Duodenal mucosa (tissue), 2 donors: ENCODE data around the gene GATB.

Experiments
- H3K27ac ChIP-seq: one replicate; pipeline ENCODE4 v1.7.0; 2013; ENCODE audit warnings: low read depth, low read length
- H3K27me3 ChIP-seq, 2 donors: one replicate each; pipeline ENCODE4 v1.7.0; 2013; ENCODE audit warnings: low read length in 2 of 2, control low read depth in 1 of 2; ENCODE audit not compliant: insufficient read depth in 2 of 2, control insufficient read depth in 1 of 2
- H3K36me3 ChIP-seq, 2 donors: one replicate each; pipeline ENCODE4 v1.7.0; 2013; ENCODE audit warnings: low read length in 2 of 2, control low read depth in 1 of 2; ENCODE audit not compliant: insufficient read depth in 2 of 2, control insufficient read depth in 1 of 2
- H3K4me1 ChIP-seq, 2 donors: one replicate each; pipeline ENCODE4 v1.7.0; 2013; ENCODE audit warnings: low read length in 2 of 2, control low read depth in 1 of 2; ENCODE audit not compliant: insufficient read depth in 2 of 2, control insufficient read depth in 1 of 2
- H3K4me3 ChIP-seq, 2 donors: one replicate each; pipeline ENCODE4 v1.7.0; 2013; ENCODE audit warnings: low read length in 2 of 2, low read depth in 1 of 2
- H3K9ac ChIP-seq, 2 donors: one replicate each; pipeline ENCODE4 v1.7.0; 2013; ENCODE audit warnings: low read length in 2 of 2, low read depth in 1 of 2
- H3K9me3 ChIP-seq, 2 donors: one replicate each; pipeline ENCODE4 v1.7.0; 2013; ENCODE audit warnings: low read length in 2 of 2, control low read depth in 1 of 2; ENCODE audit not compliant: control insufficient read depth in 1 of 2

GATB gene

DNA sequence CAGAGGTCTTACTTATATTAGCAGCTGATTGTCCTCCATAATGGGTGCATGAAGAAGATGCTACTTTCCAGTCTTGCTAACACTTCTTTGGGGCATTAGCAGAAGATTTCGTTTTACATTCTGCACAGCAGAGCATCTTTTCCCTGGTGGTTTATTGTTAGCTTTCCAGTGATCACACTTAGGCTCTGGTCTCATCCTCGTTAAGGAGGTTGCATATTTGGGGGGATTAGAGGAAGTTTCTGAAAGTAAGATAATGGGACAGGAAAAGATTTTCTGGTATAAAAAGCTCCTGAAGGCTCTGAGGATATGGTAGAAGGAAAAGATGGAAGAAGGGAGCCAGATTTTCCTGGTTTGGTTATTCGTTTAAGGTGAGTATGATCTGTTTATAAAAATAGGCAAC lies 134.1 kb downstream of the GATB start:
- no peaks in the 10 kb centered on the region for H3K36me3 ChIP-seq

GRCh38 chr4:151626228-151626627 lies 134.6 kb downstream of the GATB start:
- Histone ChIP-seq H3K4me1 (no peaks in the 10 kb centered on the region), H3K4me3 (no peak overlapping the region)

More for the DNA sequence above, 134.1 kb downstream of the GATB start:
- Histone ChIP-seq H3K4me3 (no peak overlapping the region), H3K9ac (no peak overlapping the region), H3K4me1 (no peaks in the 10 kb centered on the region), H3K27ac (no peak overlapping the region), H3K9me3 (no peaks in the 10 kb centered on the region), H3K27me3 (no peaks in the 10 kb centered on the region)

GRCh38 chr4:151624626-151625565 lies 135.9 kb downstream of the GATB start:
- Histone ChIP-seq H3K27me3 (no peaks in the 10 kb centered on the region), H3K4me1 (no peaks in the 10 kb centered on the region), H3K9ac (no peak overlapping the region), H3K27ac (no peak overlapping the region), H3K9me3 (no peaks in the 10 kb centered on the region), H3K4me3 (no peak overlapping the region), H3K36me3 (no peaks in the 10 kb centered on the region)

More at GRCh38 chr4:151626228-151626627, 134.6 kb downstream of the GATB start:
- Histone ChIP-seq H3K36me3 (no peaks in the 10 kb centered on the region), H3K27me3 (no peaks in the 10 kb centered on the region), H3K9ac (no peak overlapping the region), H3K27ac (no peak overlapping the region), H3K9me3 (no peaks in the 10 kb centered on the region)
